ENCODE results near the gene CDKAL1.

Gene CDKAL1

GRCh38 chr6:20569000-20569610 lies 34.8 kb downstream of the CDKAL1 start:
- H3K36me3 ChIP-seq (ENCODE audit: insufficient read depth, low read length): peaks cover 3% of the 10 kb centered on the region; the same call in 1 of the 2 replicates
- no peak overlapping the region for H3K9ac ChIP-seq (ENCODE audit: low read depth, low read length)
- H3K9me3 ChIP-seq (ENCODE audit: insufficient read depth, low read length, severe bottlenecking): no peaks in the 10 kb centered on the region
- no peaks in the 10 kb centered on the region for H3K27me3 ChIP-seq (ENCODE audit: insufficient read depth, low read length, poor library complexity)
- no peak overlapping the region for H3K27ac ChIP-seq (ENCODE audit: low read length)
- ATAC-seq (ENCODE audit: insufficient read depth, low read depth): no peak
- no peak for TF ChIP-seq EZH2 (IDR thresholded peaks at IDR 0.05; ENCODE audit: borderline replicate concordance, low read depth, low read length, severe bottlenecking)
- TF ChIP-seq, protein P1, sequence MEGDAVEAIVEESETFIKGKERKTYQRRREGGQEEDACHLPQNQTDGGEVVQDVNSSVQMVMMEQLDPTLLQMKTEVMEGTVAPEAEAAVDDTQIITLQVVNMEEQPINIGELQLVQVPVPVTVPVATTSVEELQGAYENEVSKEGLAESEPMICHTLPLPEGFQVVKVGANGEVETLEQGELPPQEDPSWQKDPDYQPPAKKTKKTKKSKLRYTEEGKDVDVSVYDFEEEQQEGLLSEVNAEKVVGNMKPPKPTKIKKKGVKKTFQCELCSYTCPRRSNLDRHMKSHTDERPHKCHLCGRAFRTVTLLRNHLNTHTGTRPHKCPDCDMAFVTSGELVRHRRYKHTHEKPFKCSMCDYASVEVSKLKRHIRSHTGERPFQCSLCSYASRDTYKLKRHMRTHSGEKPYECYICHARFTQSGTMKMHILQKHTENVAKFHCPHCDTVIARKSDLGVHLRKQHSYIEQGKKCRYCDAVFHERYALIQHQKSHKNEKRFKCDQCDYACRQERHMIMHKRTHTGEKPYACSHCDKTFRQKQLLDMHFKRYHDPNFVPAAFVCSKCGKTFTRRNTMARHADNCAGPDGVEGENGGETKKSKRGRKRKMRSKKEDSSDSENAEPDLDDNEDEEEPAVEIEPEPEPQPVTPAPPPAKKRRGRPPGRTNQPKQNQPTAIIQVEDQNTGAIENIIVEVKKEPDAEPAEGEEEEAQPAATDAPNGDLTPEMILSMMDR (IDR thresholded peaks at IDR 0.05; ENCODE audit: borderline replicate concordance, extremely low read depth, low read length, poor library complexity, severe bottlenecking): no peak
- no peaks in the 10 kb centered on the region for H4K20me1 ChIP-seq (ENCODE audit: insufficient read depth, low read length)
- H3K4me2 ChIP-seq (ENCODE audit: insufficient read depth, low read length): no peak overlapping the region
- peaks cover 42% of the 10 kb centered on the region for H3K79me2 ChIP-seq (ENCODE audit: insufficient read depth, low read length)
- H3K4me1 ChIP-seq (ENCODE audit: insufficient read depth, low read length): peaks cover 39% of the 10 kb centered on the region
- no peak overlapping the region for H2AFZ ChIP-seq (ENCODE audit: low read depth, low read length)
- no peak for DNase-seq
- no peak overlapping the region for H3K4me3 ChIP-seq (ENCODE audit: low read depth in 1 of 2, low read length in 2 of 2)

GRCh38 chr6:20571261-20571660 lies 37.0 kb downstream of the CDKAL1 start:
- Histone ChIP-seq H3K4me2 (ENCODE audit: insufficient read depth, low read length) (no peak overlapping the region), H3K27me3 (ENCODE audit: insufficient read depth, low read length, poor library complexity) (no peaks in the 10 kb centered on the region), H3K27ac (ENCODE audit: low read length) (no peak overlapping the region), H3K36me3 (ENCODE audit: insufficient read depth, low read length) (peaks cover 7% of the 10 kb centered on the region; the same call in 1 of the 2 replicates), H3K9me3 (ENCODE audit: insufficient read depth, low read length, severe bottlenecking) (no peaks in the 10 kb centered on the region), H3K4me1 (ENCODE audit: insufficient read depth, low read length) (peaks cover 35% of the 10 kb centered on the region), H3K9ac (ENCODE audit: low read depth, low read length) (no peak overlapping the region), H3K4me3 (ENCODE audit: low read depth in 1 of 2, low read length in 2 of 2) (no peak overlapping the region), H2AFZ (ENCODE audit: low read depth, low read length) (no peak overlapping the region), H3K79me2 (ENCODE audit: insufficient read depth, low read length) (peaks cover 35% of the 10 kb centered on the region), H4K20me1 (ENCODE audit: insufficient read depth, low read length) (no peaks in the 10 kb centered on the region)
- no peak for DNase-seq
- TF ChIP-seq, protein P1 (IDR thresholded peaks at IDR 0.05; ENCODE audit: borderline replicate concordance, extremely low read depth, low read length, poor library complexity, severe bottlenecking): no peak
- TF ChIP-seq EZH2 (IDR thresholded peaks at IDR 0.05; ENCODE audit: borderline replicate concordance, low read depth, low read length, severe bottlenecking): no peak
- ATAC-seq (ENCODE audit: insufficient read depth, low read depth): no peak

- H3K9me3 ChIP-seq (ENCODE audit: insufficient read depth, low read length, severe bottlenecking): no peaks in the 10 kb centered on the region
- no peak overlapping the region for H3K4me2 ChIP-seq (ENCODE audit: insufficient read depth, low read length)
- peaks cover 35% of the 10 kb centered on the region for H3K4me1 ChIP-seq (ENCODE audit: insufficient read depth, low read length)
- H3K9ac ChIP-seq (ENCODE audit: low read depth, low read length): no peak overlapping the region
- H3K36me3 ChIP-seq (ENCODE audit: insufficient read depth, low read length): peaks cover 14% of the 10 kb centered on the region; the same call in 1 of the 2 replicates
- no peak for DNase-seq
- ATAC-seq (ENCODE audit: insufficient read depth, low read depth): no peak
- no peaks in the 10 kb centered on the region for H3K27me3 ChIP-seq (ENCODE audit: insufficient read depth, low read length, poor library complexity)
- H4K20me1 ChIP-seq (ENCODE audit: insufficient read depth, low read length): no peaks in the 10 kb centered on the region
- H3K27ac ChIP-seq (ENCODE audit: low read length): 0 out of 2 replicates have a peak overlapping the region, but pooled peaks have one; percentile 3
- H3K79me2 ChIP-seq (ENCODE audit: insufficient read depth, low read length): peaks cover 26% of the 10 kb centered on the region
- TF ChIP-seq EZH2 (IDR thresholded peaks at IDR 0.05; ENCODE audit: borderline replicate concordance, low read depth, low read length, severe bottlenecking): no peak
- no peak overlapping the region for H3K4me3 ChIP-seq (ENCODE audit: low read depth in 1 of 2, low read length in 2 of 2)
- no peak overlapping the region for H2AFZ ChIP-seq (ENCODE audit: low read depth, low read length)
Measured at GRCh38 chr6:20572288-20572687, 38.0 kb downstream of the CDKAL1 start.

DNA sequence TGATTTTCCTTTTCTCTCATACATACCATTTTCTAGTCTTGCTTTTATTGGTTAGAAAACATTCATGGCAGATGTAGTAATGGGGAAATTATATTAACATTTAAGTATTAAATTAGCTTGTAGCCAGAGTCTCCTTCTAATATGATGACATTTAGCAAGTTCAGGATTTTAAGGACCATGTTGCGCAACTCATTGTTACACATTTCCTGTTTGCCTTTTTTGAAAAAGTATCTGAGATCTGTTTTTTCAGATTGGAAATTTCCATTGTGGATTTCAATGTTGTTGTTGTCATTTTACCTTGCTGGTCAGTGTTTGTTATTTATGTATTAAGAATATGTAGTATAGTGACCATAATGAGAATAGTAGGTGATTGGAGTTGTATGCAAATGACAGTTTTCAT lies 38.7 kb downstream of the CDKAL1 start:
- no peak overlapping the region for H3K4me2 ChIP-seq (ENCODE audit: insufficient read depth, low read length)
- DNase-seq (no peak), ATAC-seq (ENCODE audit: insufficient read depth, low read depth) (no peak)
- H3K4me1 ChIP-seq (ENCODE audit: insufficient read depth, low read length): peaks cover 35% of the 10 kb centered on the region
- peaks cover 17% of the 10 kb centered on the region; the same call in 1 of the 2 replicates for H3K36me3 ChIP-seq (ENCODE audit: insufficient read depth, low read length)
- H3K27ac ChIP-seq (ENCODE audit: low read length): peak overlapping the region; percentile 29; the same call in 1 of the 2 replicates
- H3K9me3 ChIP-seq (ENCODE audit: insufficient read depth, low read length, severe bottlenecking): no peaks in the 10 kb centered on the region
- H3K9ac ChIP-seq (ENCODE audit: low read depth, low read length): no peak overlapping the region
- peaks cover 24% of the 10 kb centered on the region for H3K79me2 ChIP-seq (ENCODE audit: insufficient read depth, low read length)
- TF ChIP-seq, protein P1 (IDR thresholded peaks at IDR 0.05; ENCODE audit: borderline replicate concordance, extremely low read depth, low read length, poor library complexity, severe bottlenecking): no peak
- TF ChIP-seq EZH2 (IDR thresholded peaks at IDR 0.05; ENCODE audit: borderline replicate concordance, low read depth, low read length, severe bottlenecking): no peak
- no peaks in the 10 kb centered on the region for H4K20me1 ChIP-seq (ENCODE audit: insufficient read depth, low read length)
- no peaks in the 10 kb centered on the region for H3K27me3 ChIP-seq (ENCODE audit: insufficient read depth, low read length, poor library complexity)
- no peak overlapping the region for H3K4me3 ChIP-seq (ENCODE audit: low read depth in 1 of 2, low read length in 2 of 2)
- H2AFZ ChIP-seq (ENCODE audit: low read depth, low read length): no peak overlapping the region

Measured in DND-41 (cell line).